Transverse colon (tissue), 4 donors: ENCODE data around the gene ACVR2A.

ENCODE experiments used
- CTCF ChIP-seq, 5 experiments: fragments of 200-600 bp in 3 of 5; fragments of 450-650 bp in 2 of 5; sonication (generic) in 3 of 5; IDR thresholded peaks; 1 replicate in 2 of 5; 2 replicates in 3 of 5; pipeline ENCODE4 v1.5.1; 2016 to 2017; ENCODE audit warnings: antibody characterized with exemption in 5 of 5, inconsistent platforms in 3 of 5, mild to moderate bottlenecking in 2 of 5, moderate library complexity in 1 of 5
- EP300 ChIP-seq: sonication (generic); formaldehyde crosslinking; IDR thresholded peaks from one replicate; pipeline ENCODE4 v1.6.1; 2017; ENCODE audit warnings: antibody characterized with exemption, low read depth
- POLR2A ChIP-seq: fragments of 450-650 bp; IDR thresholded peaks from one replicate; pipeline ENCODE4 v1.6.1; 2016; ENCODE audit warnings: antibody characterized with exemption, mild to moderate bottlenecking, moderate library complexity
- POLR2AphosphoS5 ChIP-seq, 3 donors: sonication (generic); formaldehyde crosslinking; IDR thresholded peaks; one replicate each; pipeline ENCODE4 v1.6.1; 2016; ENCODE audit warnings: antibody characterized with exemption in 3 of 3

- TF ChIP-seq CTCF (IDR thresholded peaks at IDR 0.05) (no peak), POLR2A (no peak), EP300 (no peak), POLR2AphosphoS5 (IDR thresholded peaks at IDR 0.05) (no peak)
Observed at GRCh38 chr2:147872967-147873366, 28.1 kb downstream of the ACVR2A start.
